Vagina (tissue), 2 donors: ENCODE measurements around the gene TMEM178B. TPM values are rescaled to one million over a fixed set of nuclear protein-coding genes. Genes with fewer than 3 reads are reported as not detected.
"Not testable (repeated sequence)": the region's sequence is repeated elsewhere in the genome, so short reads cannot be mapped to it uniquely, and the experiment has no call there.

ENCODE experiments used
- DNase-seq, 2 donors: peaks; one replicate each; pipeline ENCODE4 v3.0.0-alpha.2; 2017; ENCODE audit errors: extremely low spot score in 2 of 2
- H3K27ac ChIP-seq: fragments of 200-600 bp; sonication (generic); one replicate; pipeline ENCODE4 v1.5.1; 2019
- H3K27me3 ChIP-seq: fragments of 200-600 bp; sonication (generic); one replicate; pipeline ENCODE4 v1.5.1; 2019
- H3K36me3 ChIP-seq, 2 donors: fragments of 200-600 bp; sonication (generic); one replicate each; pipeline ENCODE4 v1.5.1; 2017 to 2019
- H3K4me1 ChIP-seq: fragments of 200-600 bp; sonication (generic); one replicate; pipeline ENCODE4 v1.5.1; 2019
- H3K4me3 ChIP-seq, 2 donors: fragments of 200-600 bp; sonication (generic); 1 replicate in 1 of 2; 2 replicates in 1 of 2; pipeline ENCODE4 v1.5.1; 2016 to 2019
- H3K9me3 ChIP-seq: fragments of 200-600 bp; sonication (generic); one replicate; pipeline ENCODE4 v1.5.1; 2019
- CTCF ChIP-seq, 3 experiments: fragments of 450-650 bp in 2 of 3; fragments of 200-600 bp in 1 of 3; sonication (generic) in 1 of 3; IDR thresholded peaks; one replicate each; pipeline ENCODE4 v1.5.1; 2017 to 2019; ENCODE audit warnings: antibody characterized with exemption in 3 of 3, mild to moderate bottlenecking in 2 of 3, moderate library complexity in 2 of 3
- POLR2A ChIP-seq, 2 donors: fragments of 450-650 bp; IDR thresholded peaks; one replicate each; pipeline ENCODE4 v1.6.1; 2017; ENCODE audit warnings: antibody characterized with exemption in 2 of 2, mild to moderate bottlenecking in 2 of 2, moderate library complexity in 2 of 2
- POLR2AphosphoS5 ChIP-seq, 2 donors: sonication (generic); formaldehyde crosslinking; IDR thresholded peaks; one replicate each; pipeline ENCODE4 v1.9.0; 2017; ENCODE audit warnings: antibody characterized with exemption in 2 of 2, mild to moderate bottlenecking in 2 of 2, low read depth in 1 of 2; ENCODE audit not compliant: insufficient read depth in 1 of 2
- intact Hi-C: fragments of 100-400 bp; cut with DNase I; formaldehyde crosslinking; loops from one replicate; pipeline ENCODE4 v1.15.1; 2023
- total RNA-seq: library from RNA; depleted of rRNA; stranded (reverse); fragments of >200 nt; gene quantifications from one replicate; pipeline ENCODE4 v1.2.3, GENCODE V29; 2016

TMEM178B gene
- total RNA-seq, 1 donor from 2014 or later: 1.2 TPM

GRCh38 chr7:141045842-141046620 lies 27.8 kb upstream of the TMEM178B start:
- H3K4me1 ChIP-seq: no peaks in the 10 kb centered on the region
- no peak overlapping the region for H3K4me3 ChIP-seq
- no peaks in the 10 kb centered on the region for H3K27me3 ChIP-seq
- H3K27ac ChIP-seq: no peak overlapping the region
- no peaks in the 10 kb centered on the region for H3K36me3 ChIP-seq
- intact Hi-C loops: no loop called here
- TF ChIP-seq POLR2AphosphoS5 (IDR thresholded peaks at IDR 0.05; ENCODE audit: insufficient read depth in 1 of 2, low read depth in 1 of 2) (no peak), POLR2A (IDR thresholded peaks at IDR 0.05) (no peak), CTCF (IDR thresholded peaks at IDR 0.05) (no peak)
- no peak for DNase-seq
- no peaks in the 10 kb centered on the region for H3K9me3 ChIP-seq

GRCh38 chr7:141053626-141054025 lies 20.2 kb upstream of the TMEM178B start:
- no peak overlapping the region for H3K27ac ChIP-seq
- no peaks in the 10 kb centered on the region for H3K27me3 ChIP-seq
- no peak overlapping the region for H3K4me3 ChIP-seq
- DNase-seq: no peak
- H3K9me3 ChIP-seq: no peaks in the 10 kb centered on the region
- H3K36me3 ChIP-seq: no peaks in the 10 kb centered on the region
- no peaks in the 10 kb centered on the region for H3K4me1 ChIP-seq
- no peak for TF ChIP-seq CTCF (IDR thresholded peaks at IDR 0.05)
- no peak for TF ChIP-seq POLR2A (IDR thresholded peaks at IDR 0.05)
- TF ChIP-seq POLR2AphosphoS5 (IDR thresholded peaks at IDR 0.05; ENCODE audit: insufficient read depth in 1 of 2, low read depth in 1 of 2): no peak
- intact Hi-C loops: no loop called here

GRCh38 chr7:141055146-141055545 lies 18.7 kb upstream of the TMEM178B start:
- no peaks in the 10 kb centered on the region for H3K4me1 ChIP-seq
- no peak overlapping the region for H3K4me3 ChIP-seq
- intact Hi-C loops: no loop called here
- H3K27ac ChIP-seq: no peak overlapping the region
- H3K36me3 ChIP-seq: no peaks in the 10 kb centered on the region
- no peaks in the 10 kb centered on the region for H3K27me3 ChIP-seq
- no peaks in the 10 kb centered on the region for H3K9me3 ChIP-seq
- TF ChIP-seq POLR2AphosphoS5 (IDR thresholded peaks at IDR 0.05; ENCODE audit: insufficient read depth in 1 of 2, low read depth in 1 of 2) (no peak), CTCF (IDR thresholded peaks at IDR 0.05) (no peak), POLR2A (IDR thresholded peaks at IDR 0.05) (no peak)
- no peak for DNase-seq

GRCh38 chr7:141057788-141058187 lies 16.1 kb upstream of the TMEM178B start:
- no peak overlapping the region for H3K27ac ChIP-seq
- no peak for TF ChIP-seq POLR2A (IDR thresholded peaks at IDR 0.05)
- no peak for TF ChIP-seq POLR2AphosphoS5 (IDR thresholded peaks at IDR 0.05; ENCODE audit: insufficient read depth in 1 of 2, low read depth in 1 of 2)
- TF ChIP-seq CTCF (IDR thresholded peaks at IDR 0.05): no peak

GRCh38 chr7:141067856-141068255 lies 6.0 kb upstream of the TMEM178B start:
- H3K36me3 ChIP-seq, H3K9me3 ChIP-seq, DNase-seq, intact Hi-C loops, H3K4me3 ChIP-seq, H3K27me3 ChIP-seq, H3K27ac ChIP-seq: not testable (repeated sequence)
- peaks cover 21% of the 10 kb centered on the region for H3K4me1 ChIP-seq

More at GRCh38 chr7:141057788-141058187, 16.1 kb upstream of the TMEM178B start:
- no peak for DNase-seq
- H3K9me3 ChIP-seq: no peaks in the 10 kb centered on the region
- H3K27me3 ChIP-seq: no peaks in the 10 kb centered on the region
- H3K4me3 ChIP-seq: no peak overlapping the region
- H3K4me1 ChIP-seq: no peaks in the 10 kb centered on the region
- intact Hi-C loops: no loop called here
- no peaks in the 10 kb centered on the region for H3K36me3 ChIP-seq
